ENCODE measurements around the gene RPRD1A.
"Not testable (repeated sequence)": the region's sequence is repeated elsewhere in the genome, so short reads cannot be mapped to it uniquely, and the experiment has no call there.

The RPRD1A gene

GRCh38 chr18:35969676-35970075 lies 97.7 kb downstream of the RPRD1A start:
- no peak for DNase-seq (ENCODE audit: low read depth in 2 of 2)

DNA sequence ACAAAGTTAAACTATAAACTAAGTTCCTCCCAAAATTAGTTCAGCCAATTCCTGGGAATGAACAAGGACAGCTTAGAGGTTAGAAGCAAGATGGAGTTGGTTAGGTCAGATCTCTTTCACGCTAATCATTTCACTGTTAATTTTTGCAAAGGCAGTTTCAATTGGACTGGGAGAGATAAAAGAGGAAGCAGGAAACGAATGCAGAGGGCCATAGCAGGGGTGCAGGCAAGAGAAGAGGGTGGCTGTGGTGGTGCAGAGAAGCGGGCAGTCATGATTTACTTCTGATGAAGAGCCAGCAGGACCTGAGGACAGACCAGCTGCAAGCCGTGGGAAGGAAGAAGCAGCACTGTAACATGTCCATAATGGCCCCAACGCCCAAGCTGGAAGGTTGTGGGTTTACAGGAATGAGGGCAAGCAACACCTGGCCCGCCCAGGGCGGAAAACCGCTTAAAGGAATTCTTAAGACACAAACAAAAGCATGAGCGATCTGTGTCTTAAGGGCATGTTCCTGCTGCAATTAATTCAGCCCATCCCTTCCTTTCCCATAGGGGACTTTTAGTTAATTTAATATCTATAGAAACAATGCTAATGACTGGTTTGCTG lies 99.0 kb downstream of the RPRD1A start:
- no peak for DNase-seq (ENCODE audit: low read depth in 2 of 2)

DNA sequence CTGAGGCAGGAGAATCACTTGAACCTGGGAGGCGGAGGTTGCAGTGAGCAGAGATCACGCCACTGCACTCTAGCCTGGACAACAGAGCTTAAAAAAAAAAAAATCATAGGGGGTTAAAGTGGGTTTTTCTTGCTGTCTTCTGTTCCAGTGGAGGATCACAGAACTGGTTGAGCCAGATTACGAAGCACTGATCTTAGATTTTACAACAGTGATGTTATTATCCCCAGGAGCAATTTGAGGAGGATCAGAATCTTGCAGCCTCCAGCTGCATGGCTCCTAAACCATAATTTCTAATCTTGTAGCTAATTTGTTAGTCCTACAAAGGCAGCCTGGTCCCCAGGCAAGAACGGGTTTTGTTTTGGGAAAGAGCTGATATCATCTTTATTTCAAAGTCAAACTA lies 99.5 kb downstream of the RPRD1A start:
- not testable (repeated sequence) for DNase-seq (ENCODE audit: low read depth in 2 of 2)

DNA sequence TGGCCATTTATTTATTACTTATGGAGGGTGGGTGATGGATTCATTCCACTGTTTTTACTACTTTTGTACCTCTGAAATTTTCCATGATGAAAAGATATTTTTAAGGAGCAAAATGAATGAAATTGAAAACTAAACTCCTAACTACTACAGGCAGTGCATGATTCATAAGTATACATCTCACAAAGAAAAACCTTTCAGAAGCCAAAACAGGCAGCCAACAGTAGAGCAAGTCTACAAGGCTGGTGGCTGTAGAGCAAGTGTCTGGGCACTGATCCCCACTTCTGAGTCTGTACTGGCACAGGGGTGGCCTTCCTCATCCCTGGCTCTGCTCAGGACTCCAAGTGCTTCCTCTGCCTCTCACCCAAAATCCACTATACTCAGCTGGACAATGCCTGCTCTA lies 103.0 kb downstream of the RPRD1A start:
- no peak for DNase-seq (ENCODE audit: low read depth in 2 of 2)

DNA sequence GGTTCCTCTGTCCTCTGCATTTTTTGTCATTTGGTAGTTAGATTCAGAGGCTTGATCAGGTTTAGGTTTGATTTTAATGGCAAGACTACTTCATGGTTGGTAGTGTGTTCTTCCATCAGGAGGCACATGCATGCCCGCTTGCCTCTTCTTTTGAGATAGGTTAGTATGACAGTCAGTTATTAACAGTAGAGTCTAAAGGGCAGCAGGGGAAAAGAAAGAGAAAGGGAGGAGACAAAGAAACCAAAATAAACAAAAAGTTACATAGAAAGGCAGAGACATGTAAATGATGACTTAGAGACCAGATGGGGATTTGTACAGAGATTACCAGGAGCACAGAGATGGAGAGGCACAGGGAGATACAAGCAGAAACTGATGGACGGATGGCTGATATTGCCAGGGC lies 105.0 kb downstream of the RPRD1A start:
- DNase-seq (ENCODE audit: low read depth in 2 of 2): no peak

GRCh38 chr18:35956226-35956625 lies 111.1 kb downstream of the RPRD1A start:
- no peak for DNase-seq (ENCODE audit: low read depth in 2 of 2)

GRCh38 chr18:35953688-35954087 lies 113.7 kb downstream of the RPRD1A start:
- DNase-seq (ENCODE audit: low read depth in 2 of 2): no peak

DNA sequence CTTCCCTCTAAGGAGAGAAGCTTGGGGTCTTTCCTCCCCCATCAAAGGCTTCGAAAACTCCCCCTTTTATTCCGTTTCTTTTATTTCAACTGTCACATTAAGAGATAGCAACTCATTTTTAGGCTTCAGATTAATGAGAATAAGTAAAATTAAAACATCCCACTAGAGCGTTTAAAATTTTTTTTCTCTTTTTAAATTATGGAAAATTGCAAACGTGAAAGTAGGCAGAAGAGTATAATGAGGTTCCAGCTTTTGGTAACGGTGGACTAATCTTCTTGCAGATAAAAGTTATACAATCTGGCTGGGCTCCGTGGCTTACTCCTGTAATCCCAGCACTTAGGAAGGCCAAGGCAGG lies 116.8 kb downstream of the RPRD1A start:
- no peak for DNase-seq (ENCODE audit: low read depth in 2 of 2)

GRCh38 chr18:35949903-35950627 lies 117.3 kb downstream of the RPRD1A start:
- DNase-seq (ENCODE audit: low read depth in 2 of 2): peak; percentile 32 to 33

- DNase-seq (ENCODE audit: low read depth in 2 of 2): no peak
Observed at GRCh38 chr18:35949090-35949489, 118.3 kb downstream of the RPRD1A start.

DNA sequence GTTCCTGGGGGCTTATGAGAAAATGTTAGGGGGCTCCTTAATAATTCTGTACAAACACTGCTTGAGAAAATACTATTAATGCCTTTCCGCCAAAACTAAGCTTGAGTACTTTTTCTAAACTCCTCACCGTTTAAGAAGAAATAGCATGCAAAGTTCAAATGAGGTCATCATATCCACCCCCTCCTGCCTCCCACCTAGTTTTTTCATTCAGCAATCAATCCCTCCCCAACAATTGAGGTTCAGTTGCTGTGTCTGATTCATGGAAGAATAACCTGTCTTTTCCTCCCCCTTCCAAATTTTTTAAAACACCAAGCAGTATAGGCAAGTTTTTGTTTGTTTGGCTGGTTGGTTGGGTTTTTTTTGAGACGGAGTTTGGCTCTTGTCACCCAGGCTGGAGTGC lies 119.3 kb downstream of the RPRD1A start:
- DNase-seq (ENCODE audit: low read depth in 2 of 2): no peak

DNA sequence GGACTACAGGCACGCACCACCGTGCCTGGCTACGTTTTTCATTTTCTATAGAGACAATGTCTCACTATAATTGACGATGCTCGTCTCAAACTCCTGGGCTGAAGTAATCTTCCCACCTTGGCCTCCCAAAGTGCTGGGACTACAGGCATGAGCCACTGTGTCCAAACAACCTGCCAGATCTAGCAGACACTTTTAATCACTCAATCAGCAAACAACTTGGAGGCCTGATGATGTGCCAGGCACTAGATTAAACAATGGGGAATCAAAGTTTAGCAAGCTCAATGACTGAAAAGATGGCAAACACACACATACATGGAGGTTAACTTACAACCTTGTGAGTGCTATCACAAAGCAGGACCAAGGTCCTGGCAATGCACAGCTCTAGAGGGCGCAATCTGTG lies 124.7 kb downstream of the RPRD1A start:
- DNase-seq (ENCODE audit: low read depth in 2 of 2): no peak

DNA sequence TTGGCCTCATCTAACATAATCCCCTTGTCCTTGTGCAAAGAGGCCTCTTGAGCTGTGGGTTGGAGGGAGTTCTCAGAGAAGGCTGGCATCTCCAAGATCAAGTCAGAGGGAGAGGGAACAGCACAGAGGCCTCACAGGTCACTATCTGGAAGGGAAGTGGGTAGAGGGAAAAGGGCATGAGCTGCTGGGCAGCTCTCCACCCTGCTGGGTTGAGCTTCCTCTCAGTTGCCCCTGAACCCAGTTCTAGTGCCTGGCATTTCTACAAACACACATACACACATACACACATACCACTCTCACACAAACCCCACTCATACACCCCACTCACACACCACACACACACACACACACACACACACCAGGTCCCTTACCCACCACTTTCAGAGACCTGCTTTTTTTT lies 125.2 kb downstream of the RPRD1A start:
- no peak for DNase-seq (ENCODE audit: low read depth in 2 of 2)

GRCh38 chr18:35941299-35941698 lies 126.1 kb downstream of the RPRD1A start:
- DNase-seq (ENCODE audit: low read depth in 2 of 2): no peak
